Liver (tissue), 9 donors: ENCODE data around the gene GTF2H3. TPM values are rescaled to one million over a fixed set of nuclear protein-coding genes. Genes with fewer than 3 reads are reported as not detected.

ENCODE experiments used
- DNase-seq: peaks from one replicate; pipeline ENCODE4 v3.0.0-alpha.2; 2017; ENCODE audit warnings: low spot score
- H3K27ac ChIP-seq, 2 donors: one replicate each; pipeline ENCODE4 v1.7.0; 2013; ENCODE audit warnings: inconsistent platforms in 2 of 2, low read length in 2 of 2, control low read depth in 1 of 2, low read depth in 1 of 2, mild to moderate bottlenecking in 1 of 2
- H3K27me3 ChIP-seq, 4 donors: one replicate each; pipeline versions ENCODE4 v1.6.1 to v1.7.0; 2013; ENCODE audit warnings: low read length in 3 of 4, inconsistent platforms in 1 of 4, mild to moderate bottlenecking in 1 of 4, moderate library complexity in 1 of 4; ENCODE audit not compliant: control insufficient read depth in 4 of 4, insufficient read depth in 4 of 4
- H3K36me3 ChIP-seq, 4 donors: one replicate each; pipeline versions ENCODE4 v1.6.1 to v1.7.0; 2013; ENCODE audit warnings: low read length in 3 of 4, mild to moderate bottlenecking in 3 of 4, low read depth in 1 of 4, moderate library complexity in 1 of 4; ENCODE audit not compliant: control insufficient read depth in 4 of 4, insufficient read depth in 3 of 4
- H3K4me1 ChIP-seq, 4 donors: one replicate each; pipeline versions ENCODE4 v1.6.1 to v1.7.0; 2013; ENCODE audit warnings: low read length in 3 of 4, mild to moderate bottlenecking in 3 of 4, moderate library complexity in 1 of 4; ENCODE audit not compliant: control insufficient read depth in 4 of 4, insufficient read depth in 4 of 4
- H3K4me3 ChIP-seq, 3 donors: one replicate each; pipeline versions ENCODE4 v1.6.1 to v1.7.0; 2013; ENCODE audit warnings: low read length in 3 of 3, control low read depth in 1 of 3, low read depth in 1 of 3, mild to moderate bottlenecking in 1 of 3
- H3K9ac ChIP-seq, 2 donors: one replicate each; pipeline ENCODE4 v1.7.0; 2013; ENCODE audit warnings: low read length in 2 of 2, mild to moderate bottlenecking in 2 of 2, moderate library complexity in 2 of 2, control low read depth in 1 of 2, low read depth in 1 of 2
- H3K9me3 ChIP-seq, 4 donors: one replicate each; pipeline versions ENCODE4 v1.6.1 to v1.7.0; 2013; ENCODE audit warnings: low read length in 3 of 4; ENCODE audit not compliant: control insufficient read depth in 4 of 4
- ATF3 ChIP-seq: IDR thresholded peaks from 2 replicates; pipeline ENCODE4 v1.6.1; 2016; ENCODE audit warnings: antibody characterized with exemption
- EGR1 ChIP-seq, 2 donors: IDR thresholded peaks; 2 replicates each; pipeline ENCODE4 v1.6.1; 2016 to 2018; ENCODE audit warnings: antibody characterized with exemption in 2 of 2, low read depth in 2 of 2
- FOXA1 ChIP-seq: IDR thresholded peaks from 2 replicates; pipeline ENCODE4 v1.6.1; 2016; ENCODE audit warnings: antibody characterized with exemption
- FOXA2 ChIP-seq: IDR thresholded peaks from 2 replicates; pipeline ENCODE4 v1.6.1; 2016; ENCODE audit warnings: antibody characterized with exemption
- HNF4A ChIP-seq, 2 donors: conservative IDR thresholded peaks; 2 replicates each; pipeline ENCODE4 v1.6.1; 2016; ENCODE audit warnings: antibody characterized with exemption in 2 of 2, mild to moderate bottlenecking in 2 of 2
- HNF4G ChIP-seq: IDR thresholded peaks from 2 replicates; pipeline ENCODE4 v1.6.1; 2016; ENCODE audit warnings: antibody characterized with exemption
- JUND ChIP-seq, 2 donors: IDR thresholded peaks; 2 replicates each; pipeline ENCODE4 v1.6.1; 2016; ENCODE audit warnings: antibody characterized with exemption in 2 of 2
- NR2F2 ChIP-seq: IDR thresholded peaks from 2 replicates; pipeline ENCODE4 v1.6.1; 2016; ENCODE audit warnings: antibody characterized with exemption
- RAD21 ChIP-seq, 2 donors: IDR thresholded peaks; 2 replicates each; pipeline ENCODE4 v1.6.1; 2016; ENCODE audit warnings: antibody characterized with exemption in 2 of 2, mild to moderate bottlenecking in 2 of 2
- RXRA ChIP-seq, 2 donors: IDR thresholded peaks; 2 replicates each; pipeline ENCODE4 v1.6.1; 2017 to 2018; ENCODE audit warnings: antibody characterized with exemption in 2 of 2, mild to moderate bottlenecking in 1 of 2
- SP1 ChIP-seq: IDR thresholded peaks from 2 replicates; pipeline ENCODE4 v1.6.1; 2018; ENCODE audit warnings: antibody characterized with exemption, mild to moderate bottlenecking
- TAF1 ChIP-seq: conservative IDR thresholded peaks from 2 replicates; pipeline ENCODE4 v1.6.1; 2016; ENCODE audit warnings: antibody characterized with exemption, mild to moderate bottlenecking
- WGBS: extraction: QIAGEN DNeasy Blood & Tissue Kit; methylation state at CpG from one replicate; pipeline ENCODE4 v1.1.7; 2013; 5-methylcytosine and 5-hydroxymethylcytosine counted together
- polyA plus RNA-seq, 2 donors: library from polyadenylated mRNA; stranded (reverse) in 1 of 2; unstranded in 1 of 2; fragments of 200-250 nt in 1 of 2; fragments of >200 nt in 1 of 2; fragmentation: Nextera tagmentation in 1 of 2; extraction: Ambion mirVana in 1 of 2; gene quantifications; one replicate each; pipeline versions ENCODE4 v1.2.1 to v1.2.3, GENCODE V29; 2013 to 2015
- total RNA-seq, 2 donors: library from RNA; depleted of rRNA; stranded (reverse); fragments of >200 nt; gene quantifications; one replicate each; pipeline ENCODE4 v1.2.3, GENCODE V29; 2014
- TF ChIP-seq, protein P1 (sequence below): IDR thresholded peaks from 2 replicates; pipeline ENCODE4 v1.6.1; 2016; ENCODE audit warnings: antibody characterized with exemption
- TF ChIP-seq, protein P2 (sequence below): fragments of 150-350 bp; IDR thresholded peaks from 2 replicates; pipeline ENCODE4 v1.5.1; 2017; ENCODE audit warnings: improper control_type of control experiment, low read depth, low read length; ENCODE audit not compliant: missing input control
- TF ChIP-seq, protein P3 (sequence below): IDR thresholded peaks from 2 replicates; pipeline ENCODE4 v1.6.1; 2016; ENCODE audit warnings: antibody characterized with exemption
- TF ChIP-seq, protein P4 (sequence below): IDR thresholded peaks from 2 replicates; pipeline ENCODE4 v1.6.1; 2016; ENCODE audit warnings: antibody characterized with exemption, mild to moderate bottlenecking
- donor health status: healthy.
- donor health status: healthy.
- donor health status: healthy.
- donor health status: healthy.
- donor health status: healthy.

Gene GTF2H3
- total and polyA plus RNA-seq, 4 donors: 5.8 to 18.3 (median 13.2) TPM

GRCh38 chr12:123599310-123599709 lies 34.3 kb upstream of the GTF2H3 start:
- H3K36me3 ChIP-seq: peaks cover 4 to 33% (median 28%) of the 10 kb centered on the region in 4 donors
- no peaks in the 10 kb centered on the region for H3K27me3 ChIP-seq
- H3K4me3 ChIP-seq: no peak overlapping the region
- no peaks in the 10 kb centered on the region for H3K9me3 ChIP-seq
- peaks cover 3 to 26% (median 19%) of the 10 kb centered on the region in 4 donors for H3K4me1 ChIP-seq
- no peak overlapping the region for H3K27ac ChIP-seq
- TF ChIP-seq SP1: no peak
- no peak for TF ChIP-seq TAF1
- TF ChIP-seq FOXA1: no peak
- TF ChIP-seq ATF3: no peak
- TF ChIP-seq NR2F2: no peak
- no peak for TF ChIP-seq JUND (IDR thresholded peaks at IDR 0.05)
- TF ChIP-seq, protein P1, sequence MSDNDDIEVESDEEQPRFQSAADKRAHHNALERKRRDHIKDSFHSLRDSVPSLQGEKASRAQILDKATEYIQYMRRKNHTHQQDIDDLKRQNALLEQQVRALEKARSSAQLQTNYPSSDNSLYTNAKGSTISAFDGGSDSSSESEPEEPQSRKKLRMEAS: no peak
- TF ChIP-seq, protein P2, sequence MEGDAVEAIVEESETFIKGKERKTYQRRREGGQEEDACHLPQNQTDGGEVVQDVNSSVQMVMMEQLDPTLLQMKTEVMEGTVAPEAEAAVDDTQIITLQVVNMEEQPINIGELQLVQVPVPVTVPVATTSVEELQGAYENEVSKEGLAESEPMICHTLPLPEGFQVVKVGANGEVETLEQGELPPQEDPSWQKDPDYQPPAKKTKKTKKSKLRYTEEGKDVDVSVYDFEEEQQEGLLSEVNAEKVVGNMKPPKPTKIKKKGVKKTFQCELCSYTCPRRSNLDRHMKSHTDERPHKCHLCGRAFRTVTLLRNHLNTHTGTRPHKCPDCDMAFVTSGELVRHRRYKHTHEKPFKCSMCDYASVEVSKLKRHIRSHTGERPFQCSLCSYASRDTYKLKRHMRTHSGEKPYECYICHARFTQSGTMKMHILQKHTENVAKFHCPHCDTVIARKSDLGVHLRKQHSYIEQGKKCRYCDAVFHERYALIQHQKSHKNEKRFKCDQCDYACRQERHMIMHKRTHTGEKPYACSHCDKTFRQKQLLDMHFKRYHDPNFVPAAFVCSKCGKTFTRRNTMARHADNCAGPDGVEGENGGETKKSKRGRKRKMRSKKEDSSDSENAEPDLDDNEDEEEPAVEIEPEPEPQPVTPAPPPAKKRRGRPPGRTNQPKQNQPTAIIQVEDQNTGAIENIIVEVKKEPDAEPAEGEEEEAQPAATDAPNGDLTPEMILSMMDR: no peak
- TF ChIP-seq, protein P3, sequence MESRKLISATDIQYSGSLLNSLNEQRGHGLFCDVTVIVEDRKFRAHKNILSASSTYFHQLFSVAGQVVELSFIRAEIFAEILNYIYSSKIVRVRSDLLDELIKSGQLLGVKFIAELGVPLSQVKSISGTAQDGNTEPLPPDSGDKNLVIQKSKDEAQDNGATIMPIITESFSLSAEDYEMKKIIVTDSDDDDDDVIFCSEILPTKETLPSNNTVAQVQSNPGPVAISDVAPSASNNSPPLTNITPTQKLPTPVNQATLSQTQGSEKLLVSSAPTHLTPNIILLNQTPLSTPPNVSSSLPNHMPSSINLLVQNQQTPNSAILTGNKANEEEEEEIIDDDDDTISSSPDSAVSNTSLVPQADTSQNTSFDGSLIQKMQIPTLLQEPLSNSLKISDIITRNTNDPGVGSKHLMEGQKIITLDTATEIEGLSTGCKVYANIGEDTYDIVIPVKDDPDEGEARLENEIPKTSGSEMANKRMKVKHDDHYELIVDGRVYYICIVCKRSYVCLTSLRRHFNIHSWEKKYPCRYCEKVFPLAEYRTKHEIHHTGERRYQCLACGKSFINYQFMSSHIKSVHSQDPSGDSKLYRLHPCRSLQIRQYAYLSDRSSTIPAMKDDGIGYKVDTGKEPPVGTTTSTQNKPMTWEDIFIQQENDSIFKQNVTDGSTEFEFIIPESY: no peak
- no peak for TF ChIP-seq HNF4G
- no peak for TF ChIP-seq RXRA (IDR thresholded peaks at IDR 0.05)
- no peak for TF ChIP-seq EGR1 (IDR thresholded peaks at IDR 0.05; ENCODE audit: low read depth in 2 of 2)
- TF ChIP-seq, protein P4, sequence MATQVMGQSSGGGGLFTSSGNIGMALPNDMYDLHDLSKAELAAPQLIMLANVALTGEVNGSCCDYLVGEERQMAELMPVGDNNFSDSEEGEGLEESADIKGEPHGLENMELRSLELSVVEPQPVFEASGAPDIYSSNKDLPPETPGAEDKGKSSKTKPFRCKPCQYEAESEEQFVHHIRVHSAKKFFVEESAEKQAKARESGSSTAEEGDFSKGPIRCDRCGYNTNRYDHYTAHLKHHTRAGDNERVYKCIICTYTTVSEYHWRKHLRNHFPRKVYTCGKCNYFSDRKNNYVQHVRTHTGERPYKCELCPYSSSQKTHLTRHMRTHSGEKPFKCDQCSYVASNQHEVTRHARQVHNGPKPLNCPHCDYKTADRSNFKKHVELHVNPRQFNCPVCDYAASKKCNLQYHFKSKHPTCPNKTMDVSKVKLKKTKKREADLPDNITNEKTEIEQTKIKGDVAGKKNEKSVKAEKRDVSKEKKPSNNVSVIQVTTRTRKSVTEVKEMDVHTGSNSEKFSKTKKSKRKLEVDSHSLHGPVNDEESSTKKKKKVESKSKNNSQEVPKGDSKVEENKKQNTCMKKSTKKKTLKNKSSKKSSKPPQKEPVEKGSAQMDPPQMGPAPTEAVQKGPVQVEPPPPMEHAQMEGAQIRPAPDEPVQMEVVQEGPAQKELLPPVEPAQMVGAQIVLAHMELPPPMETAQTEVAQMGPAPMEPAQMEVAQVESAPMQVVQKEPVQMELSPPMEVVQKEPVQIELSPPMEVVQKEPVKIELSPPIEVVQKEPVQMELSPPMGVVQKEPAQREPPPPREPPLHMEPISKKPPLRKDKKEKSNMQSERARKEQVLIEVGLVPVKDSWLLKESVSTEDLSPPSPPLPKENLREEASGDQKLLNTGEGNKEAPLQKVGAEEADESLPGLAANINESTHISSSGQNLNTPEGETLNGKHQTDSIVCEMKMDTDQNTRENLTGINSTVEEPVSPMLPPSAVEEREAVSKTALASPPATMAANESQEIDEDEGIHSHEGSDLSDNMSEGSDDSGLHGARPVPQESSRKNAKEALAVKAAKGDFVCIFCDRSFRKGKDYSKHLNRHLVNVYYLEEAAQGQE: no peak
- no peak for TF ChIP-seq HNF4A (conservative IDR thresholded peaks at IDR 0.05)
- no peak for TF ChIP-seq RAD21 (IDR thresholded peaks at IDR 0.05)
- TF ChIP-seq FOXA2: no peak
- WGBS: 99% methylated on average over 1 of the region's 1 CpG
- no peak for DNase-seq
- no peak overlapping the region for H3K9ac ChIP-seq

DNA sequence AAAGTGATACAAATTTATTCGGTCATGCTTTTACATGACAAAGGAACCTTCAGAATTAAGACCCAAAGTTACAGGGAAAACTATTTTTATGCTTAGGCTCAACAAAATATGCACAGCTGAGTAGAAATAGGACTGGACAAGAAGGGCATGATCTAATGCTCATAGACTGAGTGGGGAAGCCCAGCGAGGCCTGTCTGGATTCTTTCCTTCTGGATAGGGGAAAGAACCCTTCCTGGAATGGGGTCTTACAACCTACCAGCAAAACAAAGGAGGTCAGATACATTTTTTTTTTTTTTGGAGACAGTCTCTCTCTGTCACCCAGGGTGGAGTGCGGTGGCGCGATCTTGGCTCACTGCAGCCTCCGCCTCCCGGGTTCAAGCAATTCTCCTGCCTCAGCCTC lies 33.9 kb upstream of the GTF2H3 start:
- no peak overlapping the region for H3K9ac ChIP-seq
- H3K27me3 ChIP-seq: no peaks in the 10 kb centered on the region
- DNase-seq: no peak
- H3K9me3 ChIP-seq: no peaks in the 10 kb centered on the region
- no peak overlapping the region for H3K4me3 ChIP-seq
- H3K4me1 ChIP-seq: peaks cover 3 to 26% (median 19%) of the 10 kb centered on the region in 4 donors
- TF ChIP-seq ATF3 (no peak), HNF4A (conservative IDR thresholded peaks at IDR 0.05) (no peak), FOXA1 (no peak), SP1 (no peak), HNF4G (no peak)
- TF ChIP-seq, protein P4: no peak
- TF ChIP-seq, protein P2: no peak
- peaks cover 4 to 34% (median 28%) of the 10 kb centered on the region in 4 donors for H3K36me3 ChIP-seq
- WGBS: 98% methylated on average over 7 of the region's 7 CpGs
- H3K27ac ChIP-seq: no peak overlapping the region
